GM12891 (cell line): ENCODE measurements around the gene RHOXF1. TPM values are rescaled to one million over a fixed set of nuclear protein-coding genes. Genes with fewer than 3 reads are reported as not detected.
"Not testable (repeated sequence)": the region's sequence is repeated elsewhere in the genome, so short reads cannot be mapped to it uniquely, and the experiment has no call there.

Experiments used
- DNase-seq: peaks from one replicate; pipeline ENCODE4 v3.0.0; 2011; ENCODE audit warnings: low spot score; ENCODE audit not compliant: insufficient read length
- FAIRE-seq: peaks from 2 replicates; lab custom pipeline; 2011; peaks lifted over from hg19 to GRCh38; lab: Jason Lieb, UNC
- PAX5 ChIP-seq: IDR thresholded peaks from 2 replicates; pipeline ENCODE4 v1.6.1; 2011; ENCODE audit warnings: low read length, moderate library complexity, mild to moderate bottlenecking; ENCODE audit not compliant: insufficient read depth, severe bottlenecking
- POLR2A ChIP-seq: IDR thresholded peaks from 2 replicates; pipeline ENCODE4 v1.6.1; 2011; ENCODE audit warnings: low read depth, low read length, control low read depth
- POLR2AphosphoS5 ChIP-seq: IDR thresholded peaks from 2 replicates; pipeline ENCODE4 v1.6.1; 2011; ENCODE audit warnings: low read depth, low read length, control low read depth
- POU2F2 ChIP-seq: IDR thresholded peaks from 2 replicates; pipeline ENCODE4 v1.6.1; 2011; ENCODE audit warnings: low read depth, mild to moderate bottlenecking, control low read depth, low read length, moderate library complexity
- SPI1 ChIP-seq: IDR thresholded peaks from 2 replicates; pipeline ENCODE4 v1.6.1; 2011; ENCODE audit warnings: low read depth, low read length, control low read depth
- TAF1 ChIP-seq: IDR thresholded peaks from 2 replicates; pipeline ENCODE4 v1.6.1; 2011; ENCODE audit warnings: low read depth, low read length, control low read depth
- polyA plus RNA-seq: library from polyadenylated mRNA; unstranded; fragments of >200 nt; gene quantifications from one replicate; pipeline ENCODE4 v1.2.1, GENCODE V29; 2012; ENCODE audit warnings: low read depth, missing spikeins, inconsistent platforms; ENCODE audit not compliant: missing spikeins

The RHOXF1 gene
- 0.30 TPM for polyA plus RNA-seq

GRCh38 chrX:120115438-120115963, at the start of gene RHOXF1:
RHOXF1 (minus strand) TSS chrX:120115913; CDS start chrX:120115862, 51 bp downstream.
- no peak for TF ChIP-seq POU2F2
- no peak for TF ChIP-seq POLR2A
- no peak for FAIRE-seq

GRCh38 chrX:120159086-120159485, 43.4 kb upstream of the RHOXF1 start:
- not testable (repeated sequence) for DNase-seq, FAIRE-seq

More at GRCh38 chrX:120115438-120115963, at the start of gene RHOXF1:
- no peak for DNase-seq

- FAIRE-seq: peak; percentile 76
- DNase-seq: not testable (repeated sequence)
Observed at GRCh38 chrX:120158313-120158712, 42.6 kb upstream of the RHOXF1 start, which contains the start of gene RHOXF2. RHOXF2 (plus strand) TSS chrX:120158613; CDS start chrX:120158751, 138 bp downstream.

GRCh38 chrX:120150109-120150744, 34.5 kb upstream of the RHOXF1 start:
- peak; percentile 98 for FAIRE-seq
- not testable (repeated sequence) for DNase-seq

GRCh38 chrX:120147537-120147936, 31.8 kb upstream of the RHOXF1 start:
- FAIRE-seq (no peak), DNase-seq (no peak)
- TF ChIP-seq PAX5 (no peak), POLR2A (no peak), POLR2AphosphoS5 (no peak), TAF1 (no peak), POU2F2 (no peak), SPI1 (no peak)

GRCh38 chrX:120146323-120146722, 30.6 kb upstream of the RHOXF1 start:
- not testable (repeated sequence) for DNase-seq, FAIRE-seq

- no peak for DNase-seq
- TF ChIP-seq TAF1: no peak
- no peak for TF ChIP-seq POLR2AphosphoS5
- no peak for TF ChIP-seq PAX5
- no peak for TF ChIP-seq POU2F2
- no peak for TF ChIP-seq POLR2A
- no peak for TF ChIP-seq SPI1
- no peak for FAIRE-seq
Observed at GRCh38 chrX:120145295-120145925, 29.7 kb upstream of the RHOXF1 start.

GRCh38 chrX:120144178-120144844, 28.6 kb upstream of the RHOXF1 start:
- no peak for TF ChIP-seq POU2F2
- no peak for TF ChIP-seq TAF1
- no peak for TF ChIP-seq PAX5
- TF ChIP-seq POLR2AphosphoS5: no peak
- TF ChIP-seq POLR2A: no peak
- no peak for TF ChIP-seq SPI1
- DNase-seq (no peak), FAIRE-seq (no peak)

- no peak for DNase-seq
- no peak for TF ChIP-seq PAX5
- TF ChIP-seq POU2F2: no peak
- TF ChIP-seq POLR2A: no peak
- no peak for TF ChIP-seq POLR2AphosphoS5
- no peak for TF ChIP-seq TAF1
- TF ChIP-seq SPI1: no peak
- no peak for FAIRE-seq
Observed at GRCh38 chrX:120140293-120140981, 24.7 kb upstream of the RHOXF1 start.

GRCh38 chrX:120137439-120137838, 21.7 kb upstream of the RHOXF1 start:
- DNase-seq (no peak), FAIRE-seq (no peak)
- TF ChIP-seq POU2F2 (no peak), PAX5 (no peak), SPI1 (no peak), TAF1 (no peak), POLR2A (no peak), POLR2AphosphoS5 (no peak)

- DNase-seq (no peak), FAIRE-seq (peak; percentile 69)
- no peak for TF ChIP-seq PAX5
- TF ChIP-seq TAF1: no peak
- no peak for TF ChIP-seq POU2F2
- no peak for TF ChIP-seq SPI1
- TF ChIP-seq POLR2A: no peak
- TF ChIP-seq POLR2AphosphoS5: no peak
Observed at GRCh38 chrX:120136840-120137239, 21.1 kb upstream of the RHOXF1 start.
